ENCODE results near the gene ARHGEF26. TPM values are rescaled to one million over a fixed set of nuclear protein-coding genes. Genes with fewer than 3 reads are reported as not detected.

Gene ARHGEF26
- total RNA-seq, 1 experiment from 2014 or later, result 7.2 TPM

DNA sequence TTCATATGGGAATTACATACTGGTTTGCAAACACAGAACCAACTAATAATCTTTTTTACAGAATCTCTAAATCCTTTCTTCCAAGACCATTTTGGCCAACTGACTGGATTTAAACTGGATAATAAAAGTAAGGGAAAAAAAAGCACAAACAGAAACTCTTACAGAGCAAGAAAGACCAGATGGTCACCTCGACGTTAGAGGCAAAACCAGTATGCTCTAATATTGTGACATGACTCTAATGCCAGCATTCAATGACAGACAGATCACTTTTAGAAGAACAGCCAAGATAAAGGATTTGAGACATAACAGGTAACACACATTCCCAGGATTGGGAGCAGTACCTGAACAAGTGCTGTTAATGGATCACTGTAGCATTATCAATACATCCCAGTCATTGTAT, 152.2 kb downstream of the ARHGEF26 start:
- Histone ChIP-seq H3K27me3 (ENCODE audit: insufficient read depth, low read length) (no peaks in the 10 kb centered on the region), H3K4me3 (replicated peaks in 1 of 2; ENCODE audit: low read depth in 1 of 2, low read length in 2 of 2) (no peak overlapping the region), H4K20me1 (ENCODE audit: insufficient read depth) (no peaks in the 10 kb centered on the region), H3K4me2 (ENCODE audit: low read length) (no peak overlapping the region), H3K36me3 (ENCODE audit: control insufficient read depth in 1 of 2, insufficient read depth in 2 of 2, low read length in 2 of 2) (peaks cover 35 to 39% of the 10 kb centered on the region in 2 experiments), H3K9me3 (ENCODE audit: control insufficient read depth in 1 of 2, insufficient read depth in 1 of 2, low read depth in 1 of 2, low read length in 2 of 2) (no peaks in the 10 kb centered on the region), H3K9me2 (ENCODE audit: insufficient read depth) (no peaks in the 10 kb centered on the region), H3K79me2 (ENCODE audit: insufficient read depth, low read length) (peaks cover 4% of the 10 kb centered on the region; the same call in 1 of the 2 replicates), H3K27ac (ENCODE audit: low read depth, low read length) (no peak overlapping the region), H3K4me1 (ENCODE audit: control insufficient read depth in 1 of 2, insufficient read depth in 2 of 2, low read length in 2 of 2) (no peaks in the 10 kb centered on the region), H2AFZ (ENCODE audit: low read depth, low read length, poor library complexity, severe bottlenecking) (no peak overlapping the region), H3K9ac (ENCODE audit: low read length) (no peak overlapping the region)
- BruUV-seq (replicated peaks), result no TSS peak
- ChIA-PET POLR2A (no interaction called here), CTCF (no interaction called here), RAD21 (ENCODE audit: low non-redundant PET in 1 of 2, low total read pairs in 2 of 2, uncharacterized antibody in 2 of 2, unreplicated experiment in 2 of 2) (no interaction called here)
- DNase-seq (ENCODE audit: low read depth, low spot score) (no peak), ATAC-seq (no peak)
- intact Hi-C loops (cut with micrococcal nuclease), result no loop called here
- TF ChIP-seq ZFX (IDR thresholded peaks at IDR 0.05) (no peak), FOSL1 (IDR thresholded peaks at IDR 0.05; ENCODE audit: low read depth) (no peak), EZH2 (IDR thresholded peaks at IDR 0.05) (no peak), TCF7L2 (IDR thresholded peaks at IDR 0.05; ENCODE audit: borderline replicate concordance, extremely low read depth, insufficient read depth, insufficient read length) (no peak)
- TF ChIP-seq, protein P1, sequence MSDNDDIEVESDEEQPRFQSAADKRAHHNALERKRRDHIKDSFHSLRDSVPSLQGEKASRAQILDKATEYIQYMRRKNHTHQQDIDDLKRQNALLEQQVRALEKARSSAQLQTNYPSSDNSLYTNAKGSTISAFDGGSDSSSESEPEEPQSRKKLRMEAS (IDR thresholded peaks at IDR 0.05), result no peak

DNA sequence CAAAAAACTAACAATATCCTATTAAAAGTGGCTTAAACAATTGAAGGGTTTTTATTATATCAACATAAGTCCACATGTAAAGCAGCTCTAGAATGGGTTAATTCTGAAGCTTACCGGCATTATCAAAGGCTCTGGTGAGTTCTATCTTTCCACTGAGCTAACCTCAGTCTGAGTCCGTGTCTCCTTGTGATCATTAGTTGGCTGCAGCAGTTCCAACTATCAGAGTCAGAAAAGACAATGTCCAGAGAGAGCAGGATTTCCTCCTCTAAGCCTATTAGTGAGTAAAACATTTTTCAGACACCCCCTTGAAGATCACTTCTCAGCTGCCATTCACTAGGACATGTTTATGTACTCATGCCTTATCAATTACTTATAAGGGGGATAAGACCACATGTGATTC, 153.2 kb downstream of the ARHGEF26 start:
- Histone ChIP-seq H3K4me3 (replicated peaks in 1 of 2; ENCODE audit: low read depth in 1 of 2, low read length in 2 of 2) (no peak overlapping the region), H3K27me3 (ENCODE audit: insufficient read depth, low read length) (no peaks in the 10 kb centered on the region), H3K9ac (ENCODE audit: low read length) (no peak overlapping the region), H3K9me2 (ENCODE audit: insufficient read depth) (no peaks in the 10 kb centered on the region), H3K27ac (ENCODE audit: low read depth, low read length) (no peak overlapping the region), H3K4me2 (ENCODE audit: low read length) (no peak overlapping the region), H3K9me3 (ENCODE audit: control insufficient read depth in 1 of 2, insufficient read depth in 1 of 2, low read depth in 1 of 2, low read length in 2 of 2) (no peaks in the 10 kb centered on the region), H2AFZ (ENCODE audit: low read depth, low read length, poor library complexity, severe bottlenecking) (no peak overlapping the region), H4K20me1 (ENCODE audit: insufficient read depth) (no peaks in the 10 kb centered on the region), H3K79me2 (ENCODE audit: insufficient read depth, low read length) (peaks cover 6% of the 10 kb centered on the region; the same call in 1 of the 2 replicates), H3K36me3 (ENCODE audit: control insufficient read depth in 1 of 2, insufficient read depth in 2 of 2, low read length in 2 of 2) (peaks cover 35 to 36% of the 10 kb centered on the region in 2 experiments), H3K4me1 (ENCODE audit: control insufficient read depth in 1 of 2, insufficient read depth in 2 of 2, low read length in 2 of 2) (no peaks in the 10 kb centered on the region)
- DNase-seq (ENCODE audit: low read depth, low spot score) (no peak), ATAC-seq (no peak)
- ChIA-PET CTCF (no interaction called here), POLR2A (no interaction called here), RAD21 (ENCODE audit: low non-redundant PET in 1 of 2, low total read pairs in 2 of 2, uncharacterized antibody in 2 of 2, unreplicated experiment in 2 of 2) (no interaction called here)
- intact Hi-C loops (cut with micrococcal nuclease), result no loop called here
- BruUV-seq (replicated peaks), result no TSS peak
- TF ChIP-seq ATF3 (IDR thresholded peaks at IDR 0.05) (no peak), EGR1 (IDR thresholded peaks at IDR 0.05; ENCODE audit: low read depth) (no peak), JUND (IDR thresholded peaks at IDR 0.05) (no peak), SRF (IDR thresholded peaks at IDR 0.05; ENCODE audit: low read depth) (no peak)

Data from HCT116 (cell line).